GM21390 (cell line): ENCODE measurements around the gene CEP112.
"Not testable (repeated sequence)": the region's sequence is repeated elsewhere in the genome, so short reads cannot be mapped to it uniquely, and the experiment has no call there.

Experiments
- ATAC-seq: cut with Tn5 transposase; IDR thresholded peaks from one replicate; pipeline ENCODE4 v1.9.1; 2021; ENCODE audit not compliant: unreplicated experiment

Gene CEP112

DNA sequence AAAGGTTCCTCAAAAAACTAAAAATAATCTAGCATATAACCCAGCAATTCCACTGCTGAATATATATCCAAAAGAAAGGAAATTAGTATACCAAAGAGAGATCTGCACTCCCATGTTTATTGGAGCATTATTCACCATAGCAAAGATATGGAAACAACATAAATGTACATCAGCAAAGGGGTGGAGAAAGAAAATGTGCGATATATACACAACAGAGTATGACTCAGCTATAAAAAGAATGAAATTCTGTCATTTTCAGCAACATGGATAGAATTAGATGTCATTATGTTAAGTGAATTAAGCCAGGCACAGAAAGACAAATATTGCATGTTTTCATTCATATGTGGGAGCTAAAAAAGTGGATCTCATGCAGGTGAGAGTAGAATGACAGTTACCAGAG is 350.8 kb downstream of the CEP112 start:
- ATAC-seq, result no peak

DNA sequence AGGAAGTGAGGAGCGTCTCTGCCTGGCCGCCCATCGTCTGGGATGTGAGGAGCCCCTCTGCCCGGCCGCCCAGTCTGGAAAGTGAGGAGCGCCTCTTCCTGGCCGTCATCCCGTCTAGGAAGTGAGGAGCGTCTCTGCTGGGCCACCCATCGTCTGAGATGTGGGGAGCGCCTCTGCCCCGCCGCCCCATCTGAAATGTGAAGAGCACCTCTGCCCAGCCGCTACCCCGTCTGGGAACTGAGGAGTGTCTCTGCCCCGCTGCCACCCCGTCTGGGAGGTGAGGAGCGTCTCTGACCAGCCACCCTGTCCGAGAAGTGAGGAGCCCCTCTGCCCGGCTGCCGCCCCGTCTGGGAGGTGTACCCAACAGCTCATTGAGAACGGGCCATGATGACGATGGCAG is 354.7 kb downstream of the CEP112 start:
- not testable (repeated sequence) for ATAC-seq

DNA sequence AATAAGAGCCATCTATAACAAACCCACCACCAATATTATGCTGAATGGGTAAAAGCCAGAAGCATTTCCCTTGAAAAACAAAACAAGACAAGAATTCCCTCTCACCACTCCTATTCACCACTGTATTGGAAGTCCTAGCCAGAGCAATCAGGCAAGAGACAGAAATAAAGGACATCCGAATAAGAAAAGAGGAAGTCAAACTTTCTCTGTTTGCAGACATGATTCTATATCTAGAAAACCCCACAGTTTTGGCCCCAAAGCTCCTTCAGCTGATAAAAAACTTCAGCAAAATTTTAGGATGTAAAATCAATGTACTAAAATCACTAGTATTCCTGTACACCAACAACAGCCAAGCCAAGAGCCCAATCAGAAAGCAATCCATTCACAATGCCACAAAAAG is 358.7 kb downstream of the CEP112 start:
- no peak for ATAC-seq

DNA sequence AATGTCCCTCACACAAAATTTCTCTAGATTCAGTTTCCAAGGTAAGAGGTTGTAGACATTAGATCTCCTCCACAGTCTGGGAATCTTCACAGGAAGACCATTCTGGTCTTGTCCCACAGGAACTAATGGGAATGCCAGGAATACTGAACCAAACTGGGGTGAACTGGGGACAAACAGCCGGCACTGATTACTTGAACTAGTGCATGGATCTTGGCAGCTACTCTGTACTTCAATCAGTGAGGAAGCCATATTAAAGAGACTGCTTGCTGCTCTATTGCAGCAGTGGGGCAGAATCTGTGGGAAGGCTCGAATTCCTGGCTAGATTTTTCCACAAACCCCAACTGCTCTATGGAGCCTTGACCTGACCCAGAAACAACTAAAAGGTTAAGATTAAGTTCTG is 361.6 kb downstream of the CEP112 start:
- ATAC-seq, result no peak

DNA sequence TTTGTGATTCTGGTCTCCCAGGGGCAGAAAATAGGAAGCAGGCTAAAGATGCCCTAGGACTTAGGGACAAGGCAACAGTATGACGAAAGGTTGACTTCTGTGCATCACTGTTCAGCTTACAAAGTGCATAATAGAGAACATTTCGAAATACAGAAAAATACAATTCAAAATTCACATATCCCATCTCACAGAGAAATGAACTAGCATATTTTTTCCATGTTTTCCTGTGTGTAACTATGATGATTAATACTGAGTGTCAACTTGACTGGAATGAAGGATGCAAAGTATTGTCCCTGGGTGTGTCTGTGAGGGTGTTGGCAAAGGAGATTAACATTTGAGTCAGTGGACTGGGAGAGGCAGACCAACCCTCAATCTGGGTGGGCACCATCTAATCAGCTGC is 365.4 kb downstream of the CEP112 start:
- not testable (repeated sequence) for ATAC-seq

DNA sequence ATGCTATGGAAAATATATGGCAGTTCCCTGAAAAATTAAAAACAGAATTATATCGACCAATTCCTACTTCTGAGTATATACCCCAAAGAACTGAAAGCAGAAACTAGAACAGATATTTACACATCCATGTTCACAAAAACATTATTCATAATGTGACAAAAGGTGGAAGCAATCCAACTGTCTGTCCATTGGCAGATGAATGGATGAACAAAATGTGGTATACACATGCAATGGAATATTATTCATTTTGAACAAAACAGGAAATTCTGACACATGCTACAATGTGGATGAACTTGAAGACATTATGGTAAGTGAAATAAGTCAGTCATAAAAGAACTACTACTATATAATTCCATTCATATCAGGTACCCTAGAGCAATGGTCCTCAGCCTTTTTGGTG is 367.0 kb downstream of the CEP112 start:
- no peak for ATAC-seq

DNA sequence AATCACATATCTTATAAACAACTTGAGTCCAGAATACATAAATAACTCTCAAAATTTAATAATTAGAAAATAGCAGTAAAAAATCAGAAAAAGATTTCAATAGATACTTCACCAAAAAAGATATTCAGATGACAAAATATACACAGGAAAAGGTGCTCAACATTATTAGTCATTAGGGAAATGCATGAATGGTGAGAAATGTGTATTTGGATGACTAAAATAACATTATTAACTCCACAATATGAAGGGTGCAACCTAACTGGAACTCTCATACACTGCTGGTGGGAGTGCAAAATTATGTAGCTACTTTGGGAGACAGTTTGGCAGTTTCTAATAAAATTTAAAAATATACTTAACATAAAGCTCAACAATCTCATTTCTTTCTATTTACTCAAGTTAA is 368.2 kb downstream of the CEP112 start:
- no peak for ATAC-seq

DNA sequence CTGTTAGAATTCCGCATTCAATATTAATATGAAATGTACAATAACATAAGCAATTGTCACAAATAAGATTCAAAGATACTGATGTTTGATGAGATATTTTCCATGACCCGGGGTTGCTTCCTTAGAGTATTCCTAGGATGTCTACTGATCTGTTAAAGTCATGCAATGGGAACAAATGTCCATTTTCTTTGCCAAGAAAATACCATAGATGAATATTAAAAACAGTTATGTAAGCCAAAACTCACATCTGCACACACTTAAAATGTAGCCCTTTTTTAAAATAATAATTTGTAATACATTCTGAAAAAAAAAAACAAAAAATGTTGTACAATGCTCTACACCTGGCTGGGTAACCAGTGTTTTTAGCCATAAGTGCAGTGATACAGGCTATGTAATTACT is 371.1 kb downstream of the CEP112 start:
- no peak for ATAC-seq

DNA sequence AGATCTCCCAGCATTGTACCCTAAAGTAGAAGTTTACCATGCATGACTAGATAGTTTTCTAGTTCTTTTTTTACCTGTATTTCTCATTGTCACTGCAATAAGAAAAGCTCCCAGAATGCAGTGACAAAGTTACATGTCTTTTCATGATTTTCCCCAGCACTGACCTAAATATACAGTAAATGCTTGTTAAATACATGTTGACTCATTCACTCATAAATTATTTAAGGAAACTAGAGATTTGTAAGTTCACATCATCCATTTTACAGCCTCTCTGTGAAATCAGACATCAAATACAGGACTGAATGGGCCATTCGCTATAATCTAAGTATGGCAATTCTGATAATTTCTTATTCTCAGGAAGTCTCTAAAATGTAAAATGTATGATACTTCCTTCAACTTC is 371.6 kb downstream of the CEP112 start:
- ATAC-seq, result no peak

DNA sequence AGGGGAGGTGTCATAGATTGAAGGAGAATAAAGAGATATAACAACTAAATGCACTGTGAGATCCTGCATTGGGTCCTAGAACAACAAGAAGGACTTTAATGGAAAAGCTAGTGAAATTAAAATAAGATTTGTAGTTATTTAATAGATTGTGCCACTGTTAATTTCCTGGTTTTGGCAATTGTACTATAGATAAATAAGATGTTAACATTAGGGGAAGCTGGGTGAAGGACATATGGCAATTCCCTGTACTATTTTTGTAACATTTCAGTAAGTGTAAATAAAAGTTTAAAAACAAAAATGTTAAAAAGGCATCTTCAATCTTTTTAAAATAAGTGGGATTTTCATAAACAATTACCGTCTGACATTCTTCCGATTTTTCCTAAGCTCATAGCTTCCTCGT is 372.1 kb downstream of the CEP112 start:
- ATAC-seq, result no peak

DNA sequence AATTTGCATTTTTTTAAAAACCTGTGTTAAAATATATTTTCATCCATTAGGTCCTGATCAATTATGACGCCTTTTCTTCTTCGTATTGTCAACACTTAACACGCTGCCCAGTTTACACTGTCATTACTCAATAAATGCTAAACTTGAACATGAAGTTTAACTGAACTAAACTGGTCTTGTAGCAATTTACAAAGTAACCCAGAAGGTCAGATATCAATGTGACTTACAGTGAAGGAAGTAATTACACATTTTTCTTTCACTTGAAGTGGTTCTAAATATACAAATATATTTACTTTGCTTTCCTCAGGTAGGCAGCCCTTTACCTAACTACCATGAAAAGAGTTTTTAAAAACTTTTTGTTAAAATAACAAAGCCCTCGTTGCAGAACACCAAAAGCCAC is 374.0 kb downstream of the CEP112 start:
- ATAC-seq, result no peak

DNA sequence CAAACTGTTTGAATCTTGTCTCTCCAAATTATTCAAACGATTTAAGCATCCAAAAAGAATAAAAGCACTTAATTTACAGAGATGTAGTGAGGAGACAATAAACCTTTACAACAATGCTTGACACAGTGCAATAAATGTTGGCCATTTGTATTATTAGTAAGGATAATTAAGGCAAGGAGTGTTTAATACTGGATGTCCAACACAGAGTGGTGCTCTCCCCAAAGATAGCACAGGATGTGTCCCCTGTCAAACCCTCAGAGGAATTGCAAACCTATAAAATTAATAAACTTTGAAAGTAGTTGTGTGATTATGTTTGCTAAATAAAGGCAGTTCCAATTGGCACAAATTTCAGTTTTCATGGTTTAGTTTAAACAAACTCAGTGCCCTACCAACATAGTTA is 377.5 kb downstream of the CEP112 start:
- no peak for ATAC-seq

DNA sequence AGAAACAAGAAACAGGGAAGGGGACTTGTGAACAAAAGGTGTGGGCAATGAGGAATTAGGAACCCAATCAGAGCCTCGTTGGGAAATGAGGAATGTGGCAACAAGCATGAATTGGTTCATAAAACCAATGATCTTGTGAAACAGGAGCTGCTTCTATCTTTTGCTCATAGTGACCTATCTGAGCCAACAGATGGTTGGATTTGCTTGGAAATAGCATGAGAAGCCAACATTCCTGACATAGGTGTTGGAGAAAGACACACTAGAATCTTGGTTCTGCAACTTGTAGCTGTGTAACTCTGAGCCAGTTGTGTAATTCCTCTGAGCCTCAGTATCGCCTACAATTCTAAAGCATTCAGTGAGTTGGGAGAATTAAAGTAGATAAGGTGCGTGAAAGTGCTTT is 378.6 kb downstream of the CEP112 start:
- ATAC-seq, result no peak

DNA sequence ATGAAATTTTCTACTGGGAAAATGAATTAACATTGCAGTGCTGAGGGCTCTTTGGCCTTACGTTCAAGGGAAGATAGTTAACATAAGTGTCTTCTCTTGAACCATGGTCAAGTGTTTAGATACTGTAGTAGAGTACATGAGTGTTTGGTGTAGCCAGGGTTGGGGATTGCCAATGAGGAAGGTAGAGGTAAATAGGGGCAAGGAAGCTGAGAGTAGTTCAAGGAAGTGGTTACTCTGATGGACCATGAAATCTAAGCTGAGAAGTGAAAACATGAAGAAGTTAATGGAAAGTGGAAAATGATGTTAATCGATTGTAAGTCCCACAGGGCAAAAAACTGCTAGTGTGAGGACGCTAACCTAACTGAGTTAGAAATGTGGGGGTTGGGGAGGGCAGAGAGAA is 380.9 kb downstream of the CEP112 start:
- no peak for ATAC-seq

DNA sequence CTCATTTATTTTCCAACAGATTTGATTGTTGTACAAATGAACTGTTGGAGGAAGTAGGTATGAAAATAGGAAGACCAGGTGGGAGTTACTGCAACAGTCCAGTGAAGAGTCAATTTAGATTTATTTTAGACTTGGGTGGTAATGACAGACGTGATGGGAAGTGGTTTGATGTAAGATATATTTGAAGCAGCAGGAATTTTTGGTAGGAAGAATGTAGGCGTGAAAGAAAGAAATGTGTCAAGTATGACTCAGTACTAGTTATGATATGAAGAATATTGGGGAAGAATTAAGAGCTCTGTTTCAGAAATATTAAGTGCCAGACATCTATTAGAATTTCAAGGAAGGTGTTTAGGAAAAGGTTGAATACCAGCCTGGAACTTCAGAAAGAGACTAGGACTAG is 382.6 kb downstream of the CEP112 start:
- no peak for ATAC-seq

DNA sequence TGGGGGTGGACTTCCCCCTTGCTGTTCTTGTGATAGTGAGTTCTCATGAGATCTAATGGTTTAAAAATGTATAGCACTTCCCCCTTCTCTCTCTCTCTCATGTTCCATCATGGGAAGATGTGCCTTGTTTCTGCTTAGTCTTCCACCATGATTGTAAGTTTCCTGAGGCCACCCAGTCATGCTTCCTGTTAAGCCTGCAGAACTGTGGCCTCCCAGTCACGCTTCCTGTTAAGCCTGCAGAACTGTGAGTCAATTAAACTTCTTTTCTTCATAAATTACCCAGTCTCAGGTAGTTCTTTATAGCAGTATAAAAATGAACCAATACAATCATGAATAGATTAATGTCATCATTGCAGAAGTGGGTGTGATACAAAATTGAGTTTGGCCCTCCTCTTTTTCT is 383.4 kb downstream of the CEP112 start:
- not testable (repeated sequence) for ATAC-seq

DNA sequence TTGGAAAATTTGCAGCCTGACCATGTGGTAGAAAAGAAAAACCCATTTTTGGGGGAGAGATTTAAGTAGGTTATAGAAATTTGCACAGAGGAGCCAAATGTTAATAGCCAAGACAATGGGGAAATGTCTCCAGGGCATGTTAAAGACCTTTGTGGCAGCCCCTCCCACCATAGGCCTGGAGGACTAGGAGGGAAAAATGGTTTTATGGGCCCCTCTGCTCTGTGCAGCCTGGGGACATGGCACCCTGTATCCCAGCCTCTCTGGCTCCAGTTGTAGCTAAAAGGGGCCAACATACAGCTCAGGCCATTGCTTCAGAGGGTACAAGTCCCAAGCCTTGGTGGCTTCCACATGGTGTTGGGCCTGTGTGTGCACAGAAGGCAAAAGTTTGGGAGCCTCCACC is 384.6 kb downstream of the CEP112 start:
- ATAC-seq, result no peak

DNA sequence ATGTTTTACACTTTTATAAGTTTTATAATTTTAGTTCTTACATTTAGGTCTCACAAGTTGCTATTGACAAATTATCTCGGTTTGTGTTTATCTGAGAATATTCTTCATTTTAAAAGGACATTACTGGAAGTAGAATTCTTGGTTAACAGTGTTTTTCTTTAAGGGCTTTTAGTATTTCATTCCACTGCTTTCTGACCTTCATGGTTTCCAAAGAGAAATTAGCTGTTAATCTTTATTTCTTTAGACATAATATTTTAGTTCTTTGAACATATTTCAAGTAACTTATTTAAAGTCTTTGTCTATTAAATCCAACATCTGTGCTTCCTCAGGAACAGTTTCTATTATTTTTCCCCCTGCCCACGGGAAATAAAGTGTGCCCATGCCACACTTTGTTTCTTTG is 390.4 kb downstream of the CEP112 start:
- no peak for ATAC-seq

DNA sequence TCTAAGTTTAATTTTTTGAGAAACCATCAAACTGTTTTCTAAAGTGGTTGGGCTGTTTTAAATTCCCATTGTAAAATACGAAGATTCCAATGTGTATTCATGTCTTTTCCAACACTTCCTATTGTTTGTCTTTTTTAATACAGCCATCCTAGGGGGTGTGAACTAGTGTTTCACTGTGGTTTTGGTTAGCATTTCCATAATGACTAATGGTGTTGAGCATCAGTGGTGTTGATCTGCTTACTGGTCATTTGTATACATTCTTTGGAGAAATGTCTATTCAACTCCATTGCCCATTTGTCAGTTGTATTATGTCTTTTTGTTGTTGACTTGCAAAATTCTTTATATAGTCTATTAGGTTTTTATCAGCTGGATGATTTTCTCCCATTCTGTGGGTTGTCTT is 391.3 kb downstream of the CEP112 start:
- no peak for ATAC-seq

DNA sequence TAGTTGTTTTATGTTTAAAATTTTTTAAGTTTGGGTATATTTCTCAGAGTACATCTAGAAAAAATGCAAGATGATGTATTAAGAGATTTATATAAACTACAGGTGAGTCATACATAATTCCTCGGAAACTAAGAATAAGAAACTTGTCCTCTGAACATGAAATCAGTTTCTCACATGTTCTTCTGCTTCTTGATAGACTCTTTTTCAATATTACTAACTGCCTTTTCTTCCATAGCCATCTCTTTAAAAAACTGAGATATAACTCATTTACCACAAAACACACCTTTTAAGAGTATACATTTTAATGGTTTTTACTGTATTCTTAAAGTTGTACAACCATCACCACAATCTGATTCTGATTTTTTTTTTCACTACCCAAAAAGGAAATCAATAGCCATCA is 392.1 kb downstream of the CEP112 start:
- no peak for ATAC-seq

DNA sequence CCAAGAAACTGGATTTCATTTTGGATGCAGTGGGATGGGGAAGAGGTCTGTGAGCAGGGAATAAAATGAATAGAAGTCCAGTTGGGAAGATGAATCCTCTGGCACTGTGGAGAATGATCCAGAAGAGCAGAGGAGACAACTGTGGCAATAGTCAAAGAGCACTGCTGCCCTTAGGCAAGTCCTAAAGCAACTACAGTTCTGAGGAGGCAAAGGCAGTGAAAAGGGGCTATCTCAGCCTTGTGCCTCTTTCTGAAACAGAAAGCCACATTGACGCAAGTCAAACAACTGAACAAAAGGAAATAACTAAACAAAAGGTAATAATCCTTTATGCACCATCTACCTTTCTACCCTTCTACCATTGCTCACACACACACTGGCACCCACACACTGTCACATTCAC is 392.5 kb downstream of the CEP112 start:
- ATAC-seq, result no peak

DNA sequence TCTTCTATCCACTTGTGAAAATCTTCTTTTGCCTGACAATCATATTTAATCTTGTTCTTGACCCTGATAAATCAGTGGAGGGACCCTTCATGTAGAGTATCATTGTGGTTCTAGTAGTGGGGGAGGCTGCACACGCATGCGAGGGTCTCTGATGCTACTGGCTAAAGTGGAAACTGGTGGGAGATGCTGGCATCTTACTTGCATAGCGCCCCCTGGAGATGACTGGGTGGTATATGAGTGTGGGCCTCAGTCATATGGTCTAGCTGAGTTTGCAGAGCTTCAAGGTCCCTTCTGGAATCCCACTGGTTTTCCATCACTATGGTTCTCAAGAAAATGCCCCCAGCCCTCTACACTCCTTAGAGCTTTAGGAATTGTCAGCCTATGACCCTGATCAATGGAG is 394.1 kb downstream of the CEP112 start:
- no peak for ATAC-seq

DNA sequence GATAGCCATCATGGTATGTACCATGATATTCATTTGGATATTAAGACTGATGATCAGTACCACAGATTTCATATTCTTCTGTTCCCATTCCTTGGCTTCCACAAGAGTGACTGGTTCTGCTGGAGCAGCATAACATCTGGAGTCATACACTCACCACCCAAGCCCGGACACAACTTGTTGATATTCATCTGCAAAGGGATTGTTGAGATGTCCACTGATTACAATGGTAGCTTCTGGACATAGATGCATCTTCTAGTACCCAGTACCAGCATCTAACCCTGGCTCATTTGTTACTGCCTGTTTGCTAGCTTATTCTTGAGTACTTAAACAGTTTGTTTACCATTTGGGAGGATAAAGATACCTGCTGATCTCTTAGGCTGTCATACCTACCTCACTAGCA is 394.8 kb downstream of the CEP112 start:
- no peak for ATAC-seq

DNA sequence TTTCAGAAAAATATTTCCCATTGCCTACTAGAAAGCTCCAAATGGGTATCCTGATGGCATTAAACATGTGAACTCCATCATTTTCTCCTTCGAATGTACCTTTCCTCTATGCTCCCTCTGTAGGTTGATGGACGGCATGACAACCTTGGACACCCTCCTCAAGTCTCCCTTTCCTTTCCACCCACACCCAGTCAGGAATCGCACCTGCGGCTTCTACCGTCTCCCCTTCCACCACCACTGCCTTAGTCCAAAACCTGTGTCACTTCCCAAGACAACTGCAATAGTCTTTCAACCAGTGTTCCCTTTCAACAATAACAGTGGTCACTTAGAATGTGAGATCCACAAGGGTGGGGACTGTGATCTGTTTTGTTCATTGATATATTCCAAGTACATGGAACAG is 397.4 kb downstream of the CEP112 start:
- ATAC-seq, result no peak
